Type B pancreatic cell (in vitro differentiated cells): ENCODE measurements around the gene ZNF750. TPM values are rescaled to one million over a fixed set of nuclear protein-coding genes. Genes with fewer than 3 reads are reported as not detected.

Experiments used
- DNase-seq: peaks from one replicate; pipeline ENCODE4 v3.0.0; 2021; ENCODE audit warnings: mixed read lengths; ENCODE audit not compliant: unreplicated experiment; ENCODE audit errors: extremely low spot score
- H3K27ac Mint-ChIP-seq: 2 replicates; pipeline ENCODE4 v1.8.0; 2021; ENCODE audit warnings: mild to moderate bottlenecking, mixed read lengths
- H3K27me3 Mint-ChIP-seq: 2 replicates; pipeline ENCODE4 v1.8.0; 2021; ENCODE audit warnings: mixed read lengths
- H3K36me3 Mint-ChIP-seq: 2 replicates; pipeline ENCODE4 v1.8.0; 2021; ENCODE audit warnings: mixed read lengths
- H3K4me1 Mint-ChIP-seq: one replicate; pipeline ENCODE4 v1.8.0; 2021; ENCODE audit warnings: mixed read lengths; ENCODE audit not compliant: unreplicated experiment
- H3K4me3 Mint-ChIP-seq: 2 replicates; pipeline ENCODE4 v1.8.0; 2021; ENCODE audit warnings: mild to moderate bottlenecking, mixed read lengths
- H3K9me3 Mint-ChIP-seq: 2 replicates; pipeline ENCODE4 v1.8.0; 2021; ENCODE audit warnings: mixed read lengths
- CTCF ChIP-seq: fragments of 200-600 bp; sonication (generic); conservative IDR thresholded peaks from 2 replicates; pipeline ENCODE4 v1.5.0; 2021; ENCODE audit warnings: antibody characterized with exemption, mild to moderate bottlenecking
- total RNA-seq: library from RNA; stranded (reverse); gene quantifications from 2 replicates; pipeline ENCODE4 v1.2.1, GENCODE V29; 2021; ENCODE audit warnings: low replicate concordance

The ZNF750 gene
- total RNA-seq, 1 donor from 2014 or later = 10.3 TPM

- H3K4me3 Mint-ChIP-seq = peak overlapping the region; percentile 58
- no peaks in the 10 kb centered on the region for H3K9me3 Mint-ChIP-seq
- peak overlapping the region; percentile 95 for H3K27ac Mint-ChIP-seq
- peaks cover 33% of the 10 kb centered on the region for H3K4me1 Mint-ChIP-seq
- DNase-seq = no peak
- TF ChIP-seq CTCF = no peak
- peaks cover 4% of the 10 kb centered on the region for H3K36me3 Mint-ChIP-seq
- no peaks in the 10 kb centered on the region for H3K27me3 Mint-ChIP-seq
Measured at GRCh38 chr17:82875407-82875856, 35.6 kb upstream of the ZNF750 start.

- no peak for DNase-seq
- Mint-ChIP-seq H3K36me3 (peaks cover 9% of the 10 kb centered on the region), H3K9me3 (no peaks in the 10 kb centered on the region), H3K27me3 (no peaks in the 10 kb centered on the region), H3K4me1 (peaks cover 29% of the 10 kb centered on the region), H3K4me3 (no peak overlapping the region), H3K27ac (peak overlapping the region; percentile 95)
- no peak for TF ChIP-seq CTCF
Measured at GRCh38 chr17:82874011-82874835, 34.4 kb upstream of the ZNF750 start.

- H3K27ac Mint-ChIP-seq = no peak overlapping the region
- H3K27me3 Mint-ChIP-seq = no peaks in the 10 kb centered on the region
- no peak overlapping the region for H3K4me3 Mint-ChIP-seq
- H3K9me3 Mint-ChIP-seq = no peaks in the 10 kb centered on the region
- peaks cover 12% of the 10 kb centered on the region for H3K36me3 Mint-ChIP-seq
- TF ChIP-seq CTCF = no peak
- peaks cover 33% of the 10 kb centered on the region for H3K4me1 Mint-ChIP-seq
- DNase-seq = no peak
Measured at GRCh38 chr17:82873521-82873920, 33.7 kb upstream of the ZNF750 start.

- no peaks in the 10 kb centered on the region for H3K27me3 Mint-ChIP-seq
- no peaks in the 10 kb centered on the region for H3K9me3 Mint-ChIP-seq
- DNase-seq = no peak
- no peak for TF ChIP-seq CTCF
- peaks cover 12% of the 10 kb centered on the region for H3K36me3 Mint-ChIP-seq
- H3K27ac Mint-ChIP-seq = no peak overlapping the region
- peaks cover 35% of the 10 kb centered on the region for H3K4me1 Mint-ChIP-seq
- no peak overlapping the region for H3K4me3 Mint-ChIP-seq
Measured at GRCh38 chr17:82872591-82873520, 33.0 kb upstream of the ZNF750 start.

- peaks cover 12% of the 10 kb centered on the region for H3K36me3 Mint-ChIP-seq
- H3K27me3 Mint-ChIP-seq = no peaks in the 10 kb centered on the region
- DNase-seq = no peak
- H3K9me3 Mint-ChIP-seq = no peaks in the 10 kb centered on the region
- H3K4me1 Mint-ChIP-seq = peaks cover 41% of the 10 kb centered on the region
- no peak for TF ChIP-seq CTCF
- H3K27ac Mint-ChIP-seq = no peak overlapping the region
- no peak overlapping the region for H3K4me3 Mint-ChIP-seq
Measured at GRCh38 chr17:82871776-82872561, 32.1 kb upstream of the ZNF750 start.
